HG02642 (cell line): ENCODE data around the gene TNXB.
"Not testable (repeated sequence)": the region's sequence is repeated elsewhere in the genome, so short reads cannot be mapped to it uniquely, and the experiment has no call there.

ENCODE experiments used
- ATAC-seq: cut with Tn5 transposase; IDR thresholded peaks from one replicate; pipeline ENCODE4 v1.9.1; 2021; ENCODE audit warnings: mild to moderate bottlenecking; ENCODE audit not compliant: unreplicated experiment, poor library complexity

The TNXB gene

DNA sequence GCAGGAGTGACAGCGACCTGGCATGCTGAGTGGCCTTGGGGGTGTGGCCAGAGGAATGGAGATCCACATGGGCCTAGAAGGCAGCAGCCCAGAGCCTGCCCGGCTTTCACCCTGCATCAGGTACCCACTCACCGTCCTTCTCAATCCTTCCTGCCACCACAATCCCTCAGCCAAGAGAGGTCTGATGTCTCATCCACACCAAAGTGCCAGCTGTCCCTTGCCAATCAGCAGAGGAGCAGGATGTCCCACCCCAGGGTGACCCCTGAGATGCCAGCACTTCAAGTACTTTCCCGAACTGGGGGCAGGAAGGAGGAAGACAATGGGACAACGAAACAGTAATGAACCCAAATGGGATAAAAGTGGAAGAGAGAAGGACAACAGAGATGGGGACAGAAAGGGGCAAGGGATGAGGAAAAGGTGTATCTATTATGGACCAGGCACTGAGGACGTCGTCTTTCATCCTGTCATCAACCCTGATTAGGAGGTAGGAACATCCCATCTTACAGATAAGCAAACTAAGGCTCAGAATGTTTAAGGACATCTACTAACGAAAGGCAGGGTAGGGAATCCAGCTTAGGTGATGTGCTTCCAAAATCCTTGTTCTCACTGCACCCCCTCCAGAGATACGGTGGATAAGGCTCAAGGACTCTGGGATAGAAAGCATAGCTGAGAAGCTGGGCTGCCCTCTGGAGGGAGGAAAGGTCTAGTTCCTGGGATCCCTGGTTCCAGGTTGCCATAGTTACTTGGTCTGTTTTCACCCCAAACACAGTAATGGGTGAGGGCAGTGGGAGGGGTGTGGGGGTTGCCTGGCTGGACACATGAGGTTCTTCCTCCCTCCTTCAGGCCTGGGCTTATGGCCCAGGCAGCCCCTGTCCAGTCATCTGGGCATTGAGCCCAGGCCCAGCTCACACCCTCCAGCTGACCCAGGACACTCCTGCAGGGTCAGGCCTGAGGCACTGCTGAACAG, 4.5 kb upstream of the TNXB start:
- ATAC-seq, result no peak

DNA sequence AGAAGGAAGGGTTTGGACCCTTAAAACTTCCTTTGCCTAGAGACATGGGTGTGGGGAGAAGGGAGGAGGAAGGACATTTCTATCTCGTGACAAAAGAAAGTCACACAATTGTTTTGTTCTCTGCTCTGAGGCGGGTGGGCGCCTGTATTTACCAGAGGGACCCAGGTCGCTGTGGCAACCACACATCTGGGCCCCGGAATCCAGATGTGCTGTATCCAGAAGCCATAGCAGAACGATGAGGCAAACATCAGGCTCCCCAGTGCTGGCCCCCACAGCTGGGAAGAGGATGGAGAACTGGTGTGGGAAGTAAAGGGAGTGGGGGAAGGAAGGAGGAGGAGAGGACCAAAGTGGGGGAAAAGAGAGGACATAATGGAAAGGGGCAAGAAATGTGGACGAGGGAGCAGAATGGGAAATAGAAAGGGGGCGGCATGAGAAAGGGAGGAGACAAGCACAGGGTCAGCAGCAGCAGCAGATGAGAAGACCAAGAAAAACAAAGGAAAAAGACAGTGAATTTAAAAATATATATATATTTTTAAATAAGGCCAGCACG, 3.4 kb upstream of the TNXB start:
- no peak for ATAC-seq

DNA sequence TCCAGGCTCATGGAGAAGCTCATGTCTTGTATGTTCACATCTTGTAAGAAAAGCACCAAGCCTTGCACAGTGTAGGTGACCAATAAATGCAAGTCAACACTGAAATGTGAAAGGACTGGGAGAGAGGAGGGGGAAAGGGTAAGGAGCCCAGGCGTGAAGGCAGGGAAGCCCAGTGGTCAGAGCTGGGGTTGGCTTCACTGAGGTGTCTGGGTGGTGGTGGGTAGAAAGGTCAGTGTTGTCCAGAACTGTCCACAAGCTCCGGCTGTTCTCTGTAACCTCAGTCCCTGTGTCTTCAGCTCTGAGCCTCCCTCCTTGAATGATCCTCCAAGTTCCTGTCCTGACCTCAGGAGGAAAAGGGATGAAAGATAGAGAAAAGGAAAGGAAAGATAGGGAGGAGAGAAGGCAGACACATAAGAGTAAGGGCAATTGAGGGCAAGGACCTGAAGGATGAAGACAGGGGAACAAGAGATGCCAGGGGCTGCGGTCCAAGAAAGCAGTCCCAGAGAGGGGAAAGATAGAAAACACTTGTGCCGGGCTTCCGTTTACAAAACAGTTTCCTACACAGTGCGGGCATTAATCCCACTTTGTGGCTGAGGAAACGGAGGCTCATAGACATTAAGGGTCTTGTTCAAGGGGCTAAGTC, 2.4 kb upstream of the TNXB start:
- no peak for ATAC-seq

DNA sequence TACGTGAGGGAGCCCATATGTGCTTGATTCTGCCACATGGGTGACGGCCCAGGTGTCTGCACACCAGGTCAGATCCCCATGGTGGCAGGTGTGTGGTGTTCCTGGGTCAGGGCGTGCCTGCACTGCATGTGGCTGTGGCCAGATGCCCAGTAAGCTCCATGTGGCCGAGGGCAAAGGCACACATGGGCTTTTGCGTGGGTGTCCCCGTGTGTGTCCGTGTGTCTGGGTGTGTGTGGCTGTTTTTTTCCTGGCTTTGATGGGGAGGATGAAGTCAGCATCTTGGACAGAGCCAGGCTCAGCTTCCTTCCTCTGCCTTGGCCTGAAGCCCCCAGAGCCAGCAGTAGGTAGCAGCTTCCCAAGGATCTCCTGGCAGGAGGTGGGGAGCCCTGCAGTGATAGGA, 1.5 kb upstream of the TNXB start:
- no peak for ATAC-seq

DNA sequence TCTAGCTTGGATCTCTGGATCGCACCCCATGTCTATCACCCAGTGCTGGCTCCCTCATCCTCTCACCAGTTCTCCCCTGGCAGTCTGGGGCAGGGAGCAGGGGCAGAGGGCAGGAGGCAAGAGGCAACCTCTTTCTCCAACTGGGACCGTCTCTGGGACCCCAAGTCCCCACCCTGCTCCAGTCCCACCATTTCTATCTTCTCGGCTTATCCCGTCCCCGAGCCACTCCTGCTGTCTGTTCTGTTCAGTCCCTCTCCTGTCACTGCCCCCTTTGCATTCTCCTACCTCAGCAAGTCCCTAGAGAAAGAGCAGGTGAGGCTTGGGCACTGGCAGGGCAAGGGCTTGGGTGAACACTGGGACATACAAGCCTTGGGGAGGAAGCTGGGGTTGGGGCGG, 625 bp upstream of the TNXB start:
- no peak for ATAC-seq

DNA sequence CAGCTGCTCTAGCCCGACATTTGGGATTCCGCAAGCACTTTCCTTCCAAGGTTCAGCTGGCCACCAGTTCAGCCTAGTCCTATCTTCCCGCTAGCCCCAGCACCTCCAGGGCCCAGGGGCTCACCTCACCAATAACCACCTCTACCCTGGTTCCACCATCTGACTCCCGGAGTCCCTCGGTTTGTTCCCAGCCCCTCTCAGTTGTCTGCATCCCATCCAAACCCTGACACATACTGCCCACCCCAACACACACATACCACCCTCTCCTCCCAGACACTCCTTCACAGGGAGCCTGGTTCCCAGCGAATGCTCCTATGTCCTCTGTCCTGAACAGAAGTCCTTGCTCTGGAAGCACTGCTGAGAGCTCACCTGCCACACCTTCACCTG, 418 bp downstream of the TNXB start:
- no peak for ATAC-seq

DNA sequence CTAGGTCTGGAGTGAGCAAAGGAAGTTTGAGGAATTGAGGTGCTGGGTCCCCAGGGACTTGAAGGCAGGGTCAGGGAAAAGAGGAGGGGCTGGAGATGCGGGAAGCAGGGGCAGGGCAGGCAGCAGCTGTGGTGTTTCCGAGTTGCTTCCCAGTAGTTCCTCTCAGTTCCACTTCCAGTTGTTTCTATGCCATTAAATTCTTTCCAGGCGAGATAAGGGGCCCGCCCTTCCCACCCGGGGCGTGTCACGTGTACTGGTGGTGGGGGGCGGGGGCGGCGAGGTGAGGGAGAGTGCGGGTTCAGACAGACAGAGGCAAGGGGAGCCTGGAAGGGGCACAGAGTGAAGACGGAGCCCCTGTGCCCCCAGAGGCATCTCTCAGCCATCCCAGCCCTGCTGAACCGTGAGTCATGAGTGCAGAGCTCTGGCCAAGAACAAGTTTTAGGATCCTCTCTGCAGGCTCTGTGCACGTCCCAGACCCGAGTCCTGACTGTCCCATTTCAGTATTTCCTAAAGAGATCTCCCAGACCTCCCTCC, 977 bp downstream of the TNXB start:
- ATAC-seq, result no peak

DNA sequence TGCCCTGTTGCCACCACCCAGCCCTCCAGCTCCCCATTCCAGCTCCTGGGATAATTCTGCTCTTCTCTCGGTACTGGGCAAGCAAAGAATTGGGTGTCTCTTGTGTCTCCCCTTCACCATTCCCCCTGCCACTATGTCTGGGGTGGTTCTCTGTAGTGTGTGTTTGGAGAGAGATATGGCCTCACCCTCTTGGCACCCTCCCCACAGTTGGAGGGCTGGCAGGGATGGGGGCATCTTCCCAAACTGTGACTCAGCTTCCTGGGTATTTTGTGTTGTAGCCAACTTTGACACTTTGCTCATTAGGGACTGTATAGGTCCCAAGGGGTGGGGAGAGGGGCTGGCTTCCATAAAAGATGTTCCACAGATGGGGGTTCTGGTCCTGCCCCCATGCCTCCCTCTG, 1.7 kb downstream of the TNXB start:
- ATAC-seq, result no peak

DNA sequence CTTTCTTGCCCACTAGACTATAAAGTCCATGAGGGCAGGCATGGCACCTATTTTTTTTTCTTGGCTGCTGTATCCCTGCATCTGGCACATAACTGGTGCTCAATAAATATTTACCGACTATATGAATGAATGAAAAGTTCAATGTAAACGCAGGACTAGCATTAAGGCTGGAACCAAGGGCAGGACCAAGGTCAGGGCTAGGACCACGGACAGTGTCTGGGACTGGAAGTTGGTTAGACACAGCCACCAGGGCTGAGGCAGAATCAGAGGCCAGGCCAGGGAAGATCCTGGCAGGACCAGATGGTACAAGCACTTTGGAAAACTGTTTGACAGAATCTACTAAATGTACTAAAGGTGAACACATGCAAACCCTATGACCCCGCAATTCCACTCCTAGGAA, 3.7 kb downstream of the TNXB start:
- ATAC-seq, result no peak

DNA sequence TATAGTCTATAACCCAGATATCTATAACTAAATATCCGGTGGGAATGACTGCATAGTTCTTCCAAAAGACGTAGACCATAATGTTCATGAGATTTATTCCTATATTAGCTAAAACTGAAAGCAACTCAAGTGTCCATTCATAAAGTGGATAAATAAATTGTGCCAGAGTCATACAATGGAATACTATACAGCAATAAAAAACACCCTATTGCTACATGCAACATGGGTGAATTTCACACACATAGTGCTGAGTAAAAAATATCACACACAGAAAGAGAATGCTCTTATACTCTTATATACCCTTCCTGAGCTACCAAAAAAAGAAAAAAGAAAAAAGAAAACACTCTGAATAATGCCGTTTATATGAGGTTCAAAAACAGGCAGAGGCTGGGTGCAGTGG, 6.9 kb downstream of the TNXB start:
- ATAC-seq, result no peak

DNA sequence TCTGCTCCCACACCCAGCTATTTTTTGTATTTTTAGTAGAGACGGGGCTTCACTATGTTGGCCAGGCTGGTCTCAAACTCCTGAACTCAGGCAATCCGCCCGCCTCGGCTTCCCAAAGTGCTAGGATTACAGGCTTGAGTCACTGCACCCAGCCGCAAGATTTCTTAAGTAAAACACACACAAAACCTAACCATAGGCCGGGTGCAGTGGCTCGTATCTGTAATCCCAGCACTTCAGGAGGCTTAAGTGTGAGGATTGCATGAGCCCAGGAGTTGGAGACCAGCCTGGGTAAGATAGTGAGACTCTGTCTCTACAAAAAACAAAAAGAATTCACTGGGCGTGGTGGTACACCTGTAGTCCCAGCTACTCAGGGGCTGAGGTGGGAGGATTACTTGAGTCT, 8.9 kb downstream of the TNXB start:
- not testable (repeated sequence) for ATAC-seq

DNA sequence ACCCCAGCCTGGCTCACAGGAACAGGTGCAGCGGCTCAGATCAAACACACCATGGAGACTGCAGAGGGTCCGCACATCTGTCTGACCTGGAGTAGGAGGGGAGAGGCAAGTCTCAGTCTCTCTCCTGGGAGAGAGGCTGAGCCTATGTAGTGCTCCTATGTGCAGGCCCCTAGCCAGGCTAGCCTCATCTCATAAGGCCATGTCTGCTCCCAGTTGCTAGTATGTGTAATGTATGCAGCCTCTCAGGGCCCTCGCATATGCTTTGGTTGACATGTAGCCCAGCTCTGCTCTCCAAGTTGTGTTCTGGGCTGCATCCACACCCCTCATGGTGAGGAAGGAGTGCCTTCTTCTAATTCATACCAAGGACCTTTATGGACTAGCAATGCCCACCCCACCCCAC, 11.8 kb downstream of the TNXB start:
- no peak for ATAC-seq

DNA sequence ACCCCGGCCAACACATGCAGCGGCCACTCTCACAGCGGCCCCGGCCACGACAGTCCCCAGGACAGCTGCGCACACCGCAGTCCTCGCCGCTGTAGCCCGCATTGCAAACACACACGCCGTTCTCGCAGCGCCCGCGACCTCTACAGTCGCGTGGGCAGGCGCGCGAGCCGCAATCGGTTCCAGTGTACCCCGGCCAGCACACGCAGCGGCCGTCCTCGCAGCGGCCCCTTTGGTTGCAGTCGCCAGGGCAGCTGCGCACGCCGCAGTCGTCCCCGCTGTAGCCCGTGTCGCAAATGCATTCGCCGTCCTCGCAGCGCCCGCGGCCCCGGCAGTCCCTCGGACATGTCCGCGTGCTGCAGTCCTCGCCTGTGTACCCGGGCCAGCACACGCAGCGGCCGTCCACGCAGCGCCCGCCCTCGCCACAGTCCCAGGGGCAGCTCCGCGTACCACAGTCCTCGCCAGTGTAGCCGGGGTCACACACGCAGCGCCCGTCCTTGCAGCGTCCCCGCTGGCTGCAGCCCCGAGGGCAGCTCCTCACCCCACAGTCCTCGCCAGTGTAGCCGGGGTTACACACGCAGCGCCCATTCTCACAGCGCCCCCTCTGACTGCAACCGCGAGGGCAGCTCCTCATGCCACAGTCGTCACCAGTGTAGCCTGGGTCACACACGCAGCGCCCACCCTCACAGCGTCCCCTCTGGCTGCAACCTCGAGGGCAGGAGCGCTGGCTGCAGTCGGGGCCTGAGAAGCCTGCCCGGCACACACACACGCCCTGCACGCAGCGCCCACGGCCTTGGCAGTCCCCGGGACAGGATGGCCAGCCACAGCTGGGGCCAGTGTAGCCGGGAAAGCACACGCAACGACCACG, 12.5 kb downstream of the TNXB start:
- ATAC-seq, result no peak

DNA sequence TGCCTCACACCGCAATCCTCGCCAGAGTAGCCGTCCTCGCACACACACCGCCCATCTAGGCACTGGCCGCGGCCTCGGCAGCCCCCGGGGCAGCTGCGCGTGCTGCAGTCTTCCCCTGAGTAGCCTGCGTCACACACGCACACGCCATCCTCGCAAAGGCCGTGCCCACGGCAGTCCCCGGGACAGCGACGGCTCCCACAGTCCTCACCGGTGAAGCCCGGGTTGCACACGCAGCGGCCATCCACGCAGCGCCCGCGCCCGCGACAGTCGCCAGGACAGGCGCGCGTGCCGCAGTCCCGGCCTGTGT, 13.1 kb downstream of the TNXB start:
- ATAC-seq, result no peak

DNA sequence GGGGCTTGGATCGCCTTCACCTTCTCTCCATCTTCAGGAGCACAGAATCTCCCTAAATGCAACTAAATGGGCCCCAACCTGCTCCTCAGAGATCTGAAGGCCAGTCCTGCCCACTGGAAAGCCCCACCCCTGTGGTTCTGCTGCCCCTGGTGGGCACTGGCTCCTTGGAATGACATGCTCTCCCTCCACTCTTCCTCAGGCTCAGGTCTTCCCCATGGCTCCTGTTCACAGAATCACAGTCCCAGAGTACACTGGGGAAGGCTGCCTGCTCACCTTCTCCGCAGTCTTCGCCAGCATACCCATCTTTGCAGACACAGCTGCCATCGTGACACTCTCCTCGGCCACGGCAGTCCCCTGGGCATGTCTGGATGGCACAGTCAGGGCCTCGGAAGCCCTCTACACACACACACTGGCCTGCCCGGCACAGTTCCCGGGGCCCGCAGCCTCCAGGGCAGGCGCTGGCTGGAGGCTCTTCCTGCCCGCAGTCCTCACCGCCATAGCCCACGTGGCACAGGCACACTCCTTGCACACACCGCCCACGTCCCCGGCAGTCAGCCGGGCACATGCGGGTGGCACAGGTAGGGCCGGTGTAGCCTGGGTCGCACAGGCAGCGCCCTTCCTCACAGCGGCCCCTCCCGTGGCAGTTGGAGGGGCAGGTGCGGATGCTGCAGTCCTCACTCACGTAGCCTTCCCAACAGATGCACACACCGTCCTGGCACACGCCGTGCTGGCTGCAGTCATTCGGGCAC, 13.6 kb downstream of the TNXB start:
- ATAC-seq, result no peak

DNA sequence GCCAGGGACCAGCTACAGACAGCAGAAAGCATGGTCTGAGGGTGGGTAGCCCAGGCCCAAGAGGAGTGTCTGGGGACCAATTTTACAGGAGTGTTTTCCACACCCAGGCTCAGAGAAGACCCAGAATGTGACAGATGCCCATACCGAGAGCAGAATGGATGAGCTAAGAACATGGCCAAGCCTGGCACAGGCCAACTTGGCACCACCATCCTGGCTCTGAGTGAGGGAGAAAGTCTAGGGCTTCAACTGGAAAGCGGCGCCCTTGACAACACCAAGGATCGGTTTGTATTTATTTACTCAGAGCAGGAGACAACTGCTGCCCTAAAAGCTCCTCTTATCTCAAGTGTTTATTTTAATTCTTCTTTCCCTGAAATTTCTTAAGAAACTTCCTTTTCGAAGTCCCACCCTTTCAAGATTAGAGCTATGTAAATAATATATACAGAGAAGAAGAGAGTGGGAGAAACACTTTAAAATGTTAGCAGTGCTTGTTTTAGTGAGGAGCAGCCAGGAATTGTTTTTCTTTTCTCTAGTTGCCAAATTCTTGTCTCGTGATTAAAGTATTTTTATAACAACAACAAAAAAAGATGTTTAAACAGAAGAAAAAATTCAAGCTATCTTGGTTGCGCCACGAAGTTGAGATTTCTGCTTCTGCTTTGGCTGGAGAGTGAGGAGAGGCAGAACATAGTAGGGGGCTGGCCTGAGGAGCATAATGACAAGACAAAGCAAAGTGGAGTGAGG, 16.2 kb downstream of the TNXB start:
- no peak for ATAC-seq

DNA sequence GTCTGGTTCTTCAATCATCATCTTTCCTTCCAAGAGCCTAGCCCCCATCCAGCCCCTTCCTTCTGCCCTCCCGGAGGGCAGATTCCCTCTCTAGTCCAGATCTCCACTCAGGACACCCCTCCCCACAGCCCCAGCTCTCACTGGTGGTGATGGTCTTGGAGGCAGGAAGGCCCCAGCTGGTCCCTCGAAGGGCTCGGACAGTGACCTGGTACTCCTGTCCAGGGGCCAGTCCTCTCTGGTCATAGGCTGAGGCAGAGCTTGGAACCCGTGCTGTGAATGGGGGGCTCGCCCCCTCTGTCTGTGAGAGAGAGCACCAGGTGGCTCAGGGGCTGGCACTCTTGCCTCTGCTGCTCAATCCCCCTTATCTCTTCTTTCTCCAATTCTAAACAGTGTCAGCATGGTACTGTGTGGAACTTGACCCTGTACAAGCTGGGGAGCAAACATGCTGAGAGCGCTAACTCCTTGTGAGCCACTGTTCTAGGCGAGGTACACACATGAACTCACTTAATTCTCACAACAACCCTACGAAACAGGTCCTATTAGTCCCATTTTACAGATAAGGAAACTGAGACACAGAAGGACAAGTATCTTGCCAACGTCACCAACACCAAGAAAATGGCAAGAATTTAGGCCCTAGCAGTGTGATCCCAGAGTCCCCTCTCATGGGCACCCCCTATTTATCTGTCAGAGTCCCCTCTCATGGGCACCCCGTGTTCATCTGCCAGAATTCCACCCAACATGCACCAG, 19.9 kb downstream of the TNXB start:
- ATAC-seq, result no peak

DNA sequence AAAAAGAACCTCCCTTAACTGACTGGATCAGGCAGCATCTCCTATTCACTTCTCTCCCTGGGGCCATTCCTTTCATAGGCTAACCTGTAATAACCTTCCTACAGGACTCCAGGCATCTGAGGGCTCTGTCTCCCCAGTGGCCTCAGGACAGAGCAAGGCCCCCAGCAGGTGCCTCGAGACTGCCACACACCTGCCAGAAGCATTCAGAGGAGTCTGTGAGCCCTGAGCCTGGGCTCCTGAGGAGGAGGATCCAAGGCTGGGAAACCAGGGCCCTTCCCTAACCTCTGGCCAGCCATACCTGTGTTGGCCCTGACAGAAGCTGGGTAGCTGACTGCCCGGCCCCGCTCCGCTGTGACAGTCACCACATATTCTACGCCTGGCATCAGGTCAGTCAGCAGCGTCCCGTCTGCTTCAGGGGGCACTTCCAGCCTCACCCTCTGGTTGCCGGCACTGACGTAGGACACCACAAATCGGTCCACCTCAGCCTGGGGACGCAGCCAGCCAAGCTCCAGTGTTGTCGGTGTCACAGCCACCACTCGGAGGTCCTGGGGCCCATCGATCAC, 20.6 kb downstream of the TNXB start:
- no peak for ATAC-seq
